Measurements from ENCODE around the gene TMEM222. TPM values are rescaled to one million over a fixed set of nuclear protein-coding genes. Genes with fewer than 3 reads are reported as not detected.

TMEM222 gene
- total and polyA plus RNA-seq, 3 experiments from 2014 or later: 52.0 to 65.2 (median 54.9) TPM

DNA sequence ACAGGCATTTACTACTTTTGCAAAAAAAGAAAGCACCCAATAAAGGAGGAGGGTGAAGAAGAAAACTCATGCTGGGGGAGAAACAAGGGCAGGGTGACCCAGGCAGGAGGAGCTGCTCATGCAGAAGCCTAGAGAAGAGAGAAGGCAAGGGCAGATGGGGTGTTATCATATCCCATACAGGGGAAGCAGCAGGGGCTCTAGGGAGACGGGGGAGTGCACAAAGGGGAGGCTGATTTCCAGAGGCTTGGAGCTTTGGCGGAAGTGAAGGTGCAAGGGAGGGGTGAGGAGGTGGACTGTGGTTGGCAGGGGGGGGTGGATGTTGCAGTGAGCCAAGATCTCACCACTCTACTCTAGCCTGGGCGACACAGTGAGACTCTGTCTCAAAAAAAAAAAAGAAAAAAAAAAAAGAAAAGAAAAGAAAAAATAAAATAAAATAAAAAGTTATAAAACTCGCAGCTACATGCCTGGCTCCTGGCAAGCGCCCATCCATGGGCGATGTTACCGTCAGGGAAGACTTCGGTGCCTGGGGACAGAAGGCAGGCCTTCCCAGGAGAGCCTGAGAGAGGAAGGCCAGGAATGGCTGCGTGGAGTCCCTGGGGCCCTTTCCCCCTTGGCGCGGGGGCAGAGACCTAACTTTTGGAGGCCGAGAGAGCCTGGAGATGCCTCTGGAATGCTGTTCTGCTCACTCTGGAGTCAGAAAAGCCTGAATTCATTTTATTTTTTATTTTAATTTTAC is 56.0 kb downstream of the TMEM222 start:
- ChIA-PET CTCF (interaction anchor here (1.2 to 1.4 kb wide), 2 partner anchors 10 to 17 kb away, joined by 3 to 5 read pairs; no protein-coding TSS in a partner anchor), POLR2A (no interaction called here)
- no peak for DNase-seq
- Mint-ChIP-seq H3K27ac (no peak overlapping the region), H3K36me3 (no peaks in the 10 kb centered on the region), H3K4me3 (no peak overlapping the region), H3K4me1 (no peaks in the 10 kb centered on the region), H3K27me3 (peaks cover 4 to 7% of the 10 kb centered on the region in 2 donors), H3K9me3 (no peaks in the 10 kb centered on the region)
- Histone ChIP-seq H3K4me1 (ENCODE audit: insufficient read depth, low read length) (no peaks in the 10 kb centered on the region), H3K27me3 (ENCODE audit: insufficient read depth, low read length, poor library complexity, severe bottlenecking) (no peaks in the 10 kb centered on the region), H3K27ac (ENCODE audit: low read depth, low read length) (no peak overlapping the region), H3K9me3 (ENCODE audit: low read length) (no peaks in the 10 kb centered on the region), H3K4me3 (ENCODE audit: low read length) (no peak overlapping the region), H3K36me3 (ENCODE audit: insufficient read depth, low read length) (no peaks in the 10 kb centered on the region)

- Mint-ChIP-seq H3K9me3 (no peaks in the 10 kb centered on the region), H3K4me3 (no peak overlapping the region), H3K36me3 (no peaks in the 10 kb centered on the region), H3K4me1 (no peaks in the 10 kb centered on the region), H3K27me3 (peaks cover 4 to 7% of the 10 kb centered on the region in 2 donors), H3K27ac (no peak overlapping the region)
- POLR2A ChIA-PET: no interaction called here
- Histone ChIP-seq H3K9me3 (ENCODE audit: low read length) (no peaks in the 10 kb centered on the region), H3K4me3 (ENCODE audit: low read length) (no peak overlapping the region), H3K36me3 (ENCODE audit: insufficient read depth, low read length) (no peaks in the 10 kb centered on the region), H3K27ac (ENCODE audit: low read depth, low read length) (no peak overlapping the region), H3K27me3 (ENCODE audit: insufficient read depth, low read length, poor library complexity, severe bottlenecking) (no peaks in the 10 kb centered on the region), H3K4me1 (ENCODE audit: insufficient read depth, low read length) (no peaks in the 10 kb centered on the region)
- CTCF ChIA-PET: no interaction called here
- DNase-seq: no peak
Observed at GRCh38 chr1:27379564-27380122, 57.7 kb downstream of the TMEM222 start.

- DNase-seq: no peak
- H3K36me3 Mint-ChIP-seq: no peaks in the 10 kb centered on the region
- no peak overlapping the region for H3K4me3 Mint-ChIP-seq
- H3K9me3 Mint-ChIP-seq: no peaks in the 10 kb centered on the region
- H3K36me3 ChIP-seq (ENCODE audit: insufficient read depth, low read length): no peaks in the 10 kb centered on the region
- H3K4me1 Mint-ChIP-seq: no peaks in the 10 kb centered on the region
- H3K27me3 Mint-ChIP-seq: peaks cover 2 to 7% of the 10 kb centered on the region in 2 donors
- CTCF ChIA-PET: interaction anchor here (2.5 kb wide), 1 partner anchor 47 kb away, joined by 10 read pairs; no protein-coding TSS in a partner anchor
- H3K4me3 ChIP-seq (ENCODE audit: low read length): no peak overlapping the region
- no peaks in the 10 kb centered on the region for H3K9me3 ChIP-seq (ENCODE audit: low read length)
- no peaks in the 10 kb centered on the region for H3K27me3 ChIP-seq (ENCODE audit: insufficient read depth, low read length, poor library complexity, severe bottlenecking)
- H3K27ac Mint-ChIP-seq: peak overlapping the region in 1 of 8 donors; percentile 69
- H3K4me1 ChIP-seq (ENCODE audit: insufficient read depth, low read length): no peaks in the 10 kb centered on the region
- H3K27ac ChIP-seq (ENCODE audit: low read depth, low read length): no peak overlapping the region
- POLR2A ChIA-PET: no interaction called here
Observed at GRCh38 chr1:27380224-27380623, 58.3 kb downstream of the TMEM222 start.

DNA sequence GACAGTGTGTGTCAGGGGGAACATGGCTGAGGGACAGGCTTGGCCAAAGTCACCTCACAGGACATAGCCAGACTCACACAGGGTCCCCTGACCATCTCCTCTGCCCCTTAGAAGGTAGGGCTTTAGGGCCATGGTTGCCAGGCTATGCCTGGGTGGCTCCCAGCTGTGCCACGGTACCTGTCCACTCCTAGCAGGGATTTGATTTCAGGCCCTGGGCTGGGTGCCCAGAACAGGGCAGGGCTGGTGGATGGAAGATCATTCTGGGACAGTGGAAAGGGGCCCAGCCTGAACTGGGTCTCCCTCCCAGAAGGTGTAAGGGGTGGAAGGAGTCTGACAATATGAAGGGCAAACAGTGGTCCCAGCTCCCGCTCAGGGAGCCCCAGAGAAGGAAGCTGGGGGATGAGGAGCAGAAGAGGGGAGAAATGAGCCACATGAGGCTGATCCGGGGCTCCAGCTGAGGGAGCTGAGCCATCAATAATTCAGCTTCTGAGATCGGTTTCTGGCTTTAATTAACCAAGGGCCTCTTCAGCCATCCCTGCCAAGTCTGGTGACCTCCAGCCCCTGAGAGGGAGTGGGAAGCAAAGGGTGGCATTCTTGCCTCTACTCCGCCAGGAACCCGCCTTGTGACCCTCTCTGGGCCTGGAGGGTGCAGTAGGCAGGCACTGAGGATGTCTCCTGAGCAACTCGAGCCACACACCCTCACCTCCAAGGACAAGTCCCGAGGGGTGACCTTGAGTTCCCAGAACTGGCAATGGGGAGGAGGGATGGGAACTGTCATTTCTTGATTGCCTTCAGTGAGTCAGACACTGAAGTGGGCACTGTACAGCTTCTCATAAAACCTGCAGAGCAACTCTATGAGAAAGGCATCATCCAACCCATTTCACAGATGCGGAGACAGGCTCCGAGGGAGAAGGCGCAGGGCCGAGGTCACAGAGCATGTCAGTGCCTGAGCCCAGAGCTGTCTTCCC is 59.1 kb downstream of the TMEM222 start:
- Mint-ChIP-seq H3K4me1 (no peaks in the 10 kb centered on the region), H3K36me3 (no peaks in the 10 kb centered on the region), H3K27ac (peak overlapping the region in 1 of 8 donors; percentile 94), H3K9me3 (no peaks in the 10 kb centered on the region), H3K4me3 (no peak overlapping the region), H3K27me3 (peaks cover 2 to 4% of the 10 kb centered on the region in 2 donors)
- DNase-seq: no peak
- Histone ChIP-seq H3K36me3 (ENCODE audit: insufficient read depth, low read length) (no peaks in the 10 kb centered on the region), H3K27me3 (ENCODE audit: insufficient read depth, low read length, poor library complexity, severe bottlenecking) (no peaks in the 10 kb centered on the region), H3K4me1 (ENCODE audit: insufficient read depth, low read length) (no peaks in the 10 kb centered on the region), H3K9me3 (ENCODE audit: low read length) (no peaks in the 10 kb centered on the region), H3K27ac (ENCODE audit: low read depth, low read length) (no peak overlapping the region), H3K4me3 (ENCODE audit: low read length) (no peak overlapping the region)
- ChIA-PET POLR2A (interaction anchor here (0.5 to 0.7 kb wide), 2 partner anchors 15 to 91 kb away, joined by 3 to 5 read pairs; no protein-coding TSS in a partner anchor), CTCF (interaction anchor here (1.1 to 3.9 kb wide), 5 partner anchors 10 to 227 kb away, joined by 3 to 20 read pairs (median 8); partner anchors contain the start of gene MAP3K6)

GRCh38 chr1:27381969-27382762 is 60.2 kb downstream of the TMEM222 start:
- Histone ChIP-seq H3K27ac (ENCODE audit: low read depth, low read length) (no peak overlapping the region), H3K4me3 (ENCODE audit: low read length) (no peak overlapping the region), H3K36me3 (ENCODE audit: insufficient read depth, low read length) (no peaks in the 10 kb centered on the region), H3K9me3 (ENCODE audit: low read length) (no peaks in the 10 kb centered on the region), H3K4me1 (ENCODE audit: insufficient read depth, low read length) (no peaks in the 10 kb centered on the region), H3K27me3 (ENCODE audit: insufficient read depth, low read length, poor library complexity, severe bottlenecking) (no peaks in the 10 kb centered on the region)
- no peak for DNase-seq
- Mint-ChIP-seq H3K9me3 (no peaks in the 10 kb centered on the region), H3K27ac (no peak overlapping the region), H3K4me3 (no peak overlapping the region), H3K4me1 (no peaks in the 10 kb centered on the region), H3K27me3 (peaks cover 3 to 8% of the 10 kb centered on the region in 2 donors), H3K36me3 (no peaks in the 10 kb centered on the region)
- POLR2A ChIA-PET: no interaction called here
- CTCF ChIA-PET: interaction anchor here (1.0 to 10.2 kb wide), 10 partner anchors 10 to 226 kb away, joined by 3 to 205 read pairs (median 4); partner anchors contain the start of gene MAP3K6

DNA sequence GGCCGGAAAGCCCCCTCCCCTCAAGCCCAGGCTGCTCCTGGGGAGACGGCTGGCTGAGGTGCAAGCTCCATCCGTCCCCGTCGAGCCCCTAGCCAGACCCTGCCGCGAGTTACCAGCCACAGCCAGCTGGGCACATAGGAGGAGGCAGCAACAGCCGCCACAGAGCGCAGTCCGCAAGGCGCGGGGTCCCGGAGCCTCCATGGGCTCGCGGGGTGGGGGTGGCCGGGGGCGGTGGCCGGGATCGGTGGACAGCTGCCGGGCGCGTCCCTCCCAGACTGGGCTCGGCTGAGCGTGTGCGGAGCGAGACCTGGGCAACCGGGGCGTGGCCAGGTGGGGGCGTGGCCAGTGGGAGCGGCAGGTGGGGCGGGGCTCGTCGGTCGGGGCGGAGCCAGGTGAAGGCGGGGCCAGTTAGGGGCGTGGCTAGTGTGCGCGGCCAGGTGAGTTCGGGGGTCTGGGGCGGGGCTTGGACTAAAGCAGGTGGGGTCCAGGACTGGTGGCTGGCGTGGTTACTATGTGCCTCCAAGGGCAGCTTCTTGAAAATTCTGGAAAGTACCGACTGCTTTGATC is 61.2 kb downstream of the TMEM222 start, which contains the start of gene CD164L2:
Gene CD164L2 (minus strand): TSS at position 295 of the 567 bp plus-strand sequence. CDS start 94 bp downstream, at position 201.
- DNase-seq: peak in 3 of 5 donors; percentile 27 to 60 (median 36)
- H3K27ac ChIP-seq (ENCODE audit: low read depth, low read length): no peak within 1 kb of the TSS
- ChIA-PET CTCF (interaction anchor here (1.0 to 10.2 kb wide), 8 partner anchors 9 to 85 kb away, joined by 3 to 205 read pairs (median 4); partner anchors contain the start of gene MAP3K6), POLR2A (interaction anchor here (0.6 kb wide), 1 partner anchor 82 kb away, joined by 3 read pairs; no protein-coding TSS in a partner anchor)
- peaks cover 2 to 8% of the 10 kb centered on the region in 2 donors for H3K27me3 Mint-ChIP-seq
- H3K4me3 Mint-ChIP-seq: no peak within 1 kb of the TSS
- no peaks in the 10 kb centered on the region for H3K9me3 ChIP-seq (ENCODE audit: low read length)
- no peaks in the 10 kb centered on the region for H3K36me3 Mint-ChIP-seq
- no peaks in the 10 kb centered on the region for H3K27me3 ChIP-seq (ENCODE audit: insufficient read depth, low read length, poor library complexity, severe bottlenecking)
- H3K4me3 ChIP-seq (ENCODE audit: low read length): no peak within 1 kb of the TSS
- no peak within 1 kb of the TSS for H3K27ac Mint-ChIP-seq
- H3K9me3 Mint-ChIP-seq: no peaks in the 10 kb centered on the region
- H3K4me1 ChIP-seq (ENCODE audit: insufficient read depth, low read length): no peaks in the 10 kb centered on the region
- no peaks in the 10 kb centered on the region for H3K4me1 Mint-ChIP-seq
- no peaks in the 10 kb centered on the region for H3K36me3 ChIP-seq (ENCODE audit: insufficient read depth, low read length)

DNA sequence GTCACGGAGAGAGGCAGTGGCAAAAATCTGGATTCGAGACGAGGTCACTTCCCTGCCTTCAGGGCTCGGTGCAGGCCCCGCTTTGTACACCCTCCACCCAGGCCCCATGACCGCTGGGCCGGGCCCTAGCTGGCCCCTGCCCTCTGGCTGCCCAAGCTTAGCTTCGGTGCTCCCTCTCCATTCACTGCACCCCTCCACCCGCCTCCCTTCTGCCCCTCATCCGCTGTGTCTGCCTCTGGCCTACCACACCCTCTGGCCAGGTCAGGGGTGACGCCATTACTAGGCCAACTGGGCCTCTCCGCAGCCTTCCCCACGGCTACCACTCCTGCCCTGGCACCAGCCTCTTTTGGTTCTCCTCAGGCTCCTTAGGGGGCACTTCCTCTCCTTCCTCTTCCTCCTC is 61.7 kb downstream of the TMEM222 start:
- Histone ChIP-seq H3K36me3 (ENCODE audit: insufficient read depth, low read length) (no peaks in the 10 kb centered on the region), H3K27me3 (ENCODE audit: insufficient read depth, low read length, poor library complexity, severe bottlenecking) (no peaks in the 10 kb centered on the region), H3K4me1 (ENCODE audit: insufficient read depth, low read length) (no peaks in the 10 kb centered on the region), H3K9me3 (ENCODE audit: low read length) (no peaks in the 10 kb centered on the region), H3K27ac (ENCODE audit: low read depth, low read length) (no peak overlapping the region), H3K4me3 (ENCODE audit: low read length) (no peak overlapping the region)
- Mint-ChIP-seq H3K27ac (no peak overlapping the region), H3K9me3 (no peaks in the 10 kb centered on the region), H3K4me1 (peaks cover 0 to 2% (median 2%) of the 10 kb centered on the region in 3 donors), H3K36me3 (no peaks in the 10 kb centered on the region), H3K27me3 (peaks cover 2 to 11% of the 10 kb centered on the region in 2 donors), H3K4me3 (no peak overlapping the region)
- no peak for DNase-seq
- ChIA-PET POLR2A (no interaction called here), CTCF (interaction anchor here (1.3 to 10.2 kb wide), 4 partner anchors 12 to 85 kb away, joined by 3 to 205 read pairs (median 18); no protein-coding TSS in a partner anchor)
